Suppressor macrophage (primary cell): ENCODE results near the gene RASGRF2.

Source experiments
- DNase-seq, 4 experiments: peaks; one replicate each; pipeline ENCODE4 v3.0.0-alpha.2; 2020 to 2022
- total RNA-seq, 17 experiments: gene quantifications; one replicate each; lab custom pipeline; 2026; ENCODE audit warnings: mixed read lengths in 6 of 17, inconsistent platforms in 3 of 17; lab: John Stamatoyannopoulos, UW

The RASGRF2 gene, protein sequence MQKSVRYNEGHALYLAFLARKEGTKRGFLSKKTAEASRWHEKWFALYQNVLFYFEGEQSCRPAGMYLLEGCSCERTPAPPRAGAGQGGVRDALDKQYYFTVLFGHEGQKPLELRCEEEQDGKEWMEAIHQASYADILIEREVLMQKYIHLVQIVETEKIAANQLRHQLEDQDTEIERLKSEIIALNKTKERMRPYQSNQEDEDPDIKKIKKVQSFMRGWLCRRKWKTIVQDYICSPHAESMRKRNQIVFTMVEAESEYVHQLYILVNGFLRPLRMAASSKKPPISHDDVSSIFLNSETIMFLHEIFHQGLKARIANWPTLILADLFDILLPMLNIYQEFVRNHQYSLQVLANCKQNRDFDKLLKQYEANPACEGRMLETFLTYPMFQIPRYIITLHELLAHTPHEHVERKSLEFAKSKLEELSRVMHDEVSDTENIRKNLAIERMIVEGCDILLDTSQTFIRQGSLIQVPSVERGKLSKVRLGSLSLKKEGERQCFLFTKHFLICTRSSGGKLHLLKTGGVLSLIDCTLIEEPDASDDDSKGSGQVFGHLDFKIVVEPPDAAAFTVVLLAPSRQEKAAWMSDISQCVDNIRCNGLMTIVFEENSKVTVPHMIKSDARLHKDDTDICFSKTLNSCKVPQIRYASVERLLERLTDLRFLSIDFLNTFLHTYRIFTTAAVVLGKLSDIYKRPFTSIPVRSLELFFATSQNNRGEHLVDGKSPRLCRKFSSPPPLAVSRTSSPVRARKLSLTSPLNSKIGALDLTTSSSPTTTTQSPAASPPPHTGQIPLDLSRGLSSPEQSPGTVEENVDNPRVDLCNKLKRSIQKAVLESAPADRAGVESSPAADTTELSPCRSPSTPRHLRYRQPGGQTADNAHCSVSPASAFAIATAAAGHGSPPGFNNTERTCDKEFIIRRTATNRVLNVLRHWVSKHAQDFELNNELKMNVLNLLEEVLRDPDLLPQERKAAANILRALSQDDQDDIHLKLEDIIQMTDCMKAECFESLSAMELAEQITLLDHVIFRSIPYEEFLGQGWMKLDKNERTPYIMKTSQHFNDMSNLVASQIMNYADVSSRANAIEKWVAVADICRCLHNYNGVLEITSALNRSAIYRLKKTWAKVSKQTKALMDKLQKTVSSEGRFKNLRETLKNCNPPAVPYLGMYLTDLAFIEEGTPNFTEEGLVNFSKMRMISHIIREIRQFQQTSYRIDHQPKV (N-terminal part only)
- 0 to 5.0 (median 0.07) reads per million in 17 experiments for total RNA-seq

DNA sequence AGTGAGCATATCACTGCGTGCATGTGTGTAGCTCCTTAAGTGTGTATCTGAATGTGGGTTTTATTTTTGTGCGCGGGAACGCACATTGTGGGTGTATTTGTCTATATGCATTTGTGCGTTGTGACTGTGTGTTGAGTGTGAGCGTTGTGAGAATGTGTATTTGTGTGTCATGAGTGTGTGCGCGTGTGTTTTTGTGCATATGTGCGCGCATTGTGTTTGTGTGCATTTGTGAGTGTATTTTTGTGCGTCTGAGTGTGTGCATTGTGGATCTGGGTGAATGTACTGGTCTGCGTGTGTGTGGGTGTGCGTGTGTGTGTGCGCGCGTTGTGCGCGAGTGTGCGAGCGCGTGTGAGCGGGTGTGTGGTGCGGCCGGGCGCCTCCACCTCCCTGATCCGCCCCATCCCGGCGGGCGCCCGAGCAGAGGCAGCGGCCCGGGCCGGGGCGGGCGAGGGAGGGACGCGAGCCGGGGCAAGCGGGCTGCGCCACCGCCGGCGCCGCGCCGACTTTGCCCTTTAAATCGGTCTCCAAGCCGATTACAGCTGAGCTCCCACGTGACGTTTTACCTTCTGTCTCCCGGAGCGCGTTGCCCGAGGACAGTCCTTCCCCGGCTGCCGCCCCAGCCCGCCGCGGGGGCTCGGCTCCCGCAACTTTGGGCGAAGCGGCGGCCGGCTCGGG, at the start of gene RASGRF2:
Gene RASGRF2 (plus strand): TSS at position 596 of the 675 bp plus-strand sequence. CDS start 376 bp downstream, outside the sequence.
- DNase-seq, result peak in 2 of 4 experiments; percentile 4 to 15

DNA sequence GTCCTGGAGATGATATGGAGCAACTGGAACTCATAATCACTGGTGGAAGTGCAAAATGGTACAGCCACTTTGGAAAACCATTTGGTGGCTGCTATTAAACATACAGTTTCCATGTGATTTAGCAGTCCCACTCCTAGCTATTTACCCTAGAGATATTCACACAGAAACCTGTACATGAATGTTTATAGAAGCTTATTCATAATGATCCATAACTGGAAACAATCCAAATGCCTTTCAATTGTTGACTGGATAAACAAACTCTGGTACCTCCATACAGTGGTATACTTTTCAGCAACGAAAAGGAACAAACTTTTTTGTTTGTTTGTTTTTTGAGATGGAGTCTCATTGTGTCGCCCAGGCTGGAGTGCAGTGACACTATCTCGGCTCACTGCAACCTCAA, 47.7 kb upstream of the RASGRF2 start:
- no peak for DNase-seq

DNA sequence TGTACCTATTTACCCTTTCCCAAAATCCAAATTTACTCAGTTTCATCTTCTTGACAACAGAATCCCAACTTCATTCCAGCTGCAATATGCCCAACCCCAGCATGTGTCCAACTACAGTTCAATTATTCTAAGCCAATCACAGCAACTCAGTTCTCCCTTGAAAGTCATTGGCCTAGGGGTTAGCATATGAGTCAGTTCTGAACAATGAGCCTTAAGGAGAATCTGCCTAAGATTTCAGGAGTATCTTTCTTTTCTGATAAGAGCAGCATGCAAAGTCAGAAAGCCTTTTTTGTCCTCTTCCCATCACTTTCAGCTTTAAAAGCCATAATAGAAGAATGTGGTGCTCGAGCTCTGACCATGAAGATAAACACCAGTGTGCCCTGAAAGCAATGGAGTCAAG, 44.4 kb upstream of the RASGRF2 start:
- no peak for DNase-seq

DNA sequence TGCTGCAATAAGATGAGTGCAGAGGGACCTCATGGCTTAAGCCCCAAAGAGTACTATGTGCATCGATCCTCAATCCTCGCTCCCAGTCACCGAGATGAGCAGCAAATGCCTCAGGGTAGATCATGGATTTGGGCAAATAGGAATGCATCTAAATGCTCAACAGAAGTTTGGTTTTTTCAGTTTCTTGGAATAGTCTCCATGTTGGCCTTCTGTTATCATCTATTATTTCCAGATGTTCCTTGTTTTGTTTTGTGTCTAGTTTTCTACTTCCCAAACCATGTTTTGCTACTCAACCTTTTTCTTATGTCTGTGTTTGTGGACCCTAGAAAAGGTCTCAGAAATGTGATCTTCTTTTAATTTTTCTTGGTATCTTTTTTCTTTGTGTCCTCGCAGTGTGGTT, 43.5 kb upstream of the RASGRF2 start:
- DNase-seq, result no peak

DNA sequence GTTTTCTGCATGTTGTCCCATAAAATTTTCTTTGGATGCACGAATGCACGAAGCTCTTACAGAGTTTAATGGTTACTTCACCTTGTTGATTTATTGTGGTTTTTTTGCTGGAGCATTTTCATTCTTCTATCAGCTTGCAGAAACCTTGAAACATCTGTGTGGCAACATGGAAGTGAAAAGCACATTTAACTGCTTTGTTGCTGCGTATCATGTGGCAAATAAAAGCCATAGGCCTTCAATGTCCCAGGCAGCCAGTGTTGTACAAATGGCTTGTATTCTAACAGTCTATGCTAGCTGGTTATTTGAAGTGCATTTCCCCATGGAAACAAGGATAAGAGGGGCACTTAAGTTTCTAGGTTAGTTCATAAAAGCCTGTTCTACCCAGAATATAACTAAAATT, 42.5 kb upstream of the RASGRF2 start:
- no peak for DNase-seq

DNA sequence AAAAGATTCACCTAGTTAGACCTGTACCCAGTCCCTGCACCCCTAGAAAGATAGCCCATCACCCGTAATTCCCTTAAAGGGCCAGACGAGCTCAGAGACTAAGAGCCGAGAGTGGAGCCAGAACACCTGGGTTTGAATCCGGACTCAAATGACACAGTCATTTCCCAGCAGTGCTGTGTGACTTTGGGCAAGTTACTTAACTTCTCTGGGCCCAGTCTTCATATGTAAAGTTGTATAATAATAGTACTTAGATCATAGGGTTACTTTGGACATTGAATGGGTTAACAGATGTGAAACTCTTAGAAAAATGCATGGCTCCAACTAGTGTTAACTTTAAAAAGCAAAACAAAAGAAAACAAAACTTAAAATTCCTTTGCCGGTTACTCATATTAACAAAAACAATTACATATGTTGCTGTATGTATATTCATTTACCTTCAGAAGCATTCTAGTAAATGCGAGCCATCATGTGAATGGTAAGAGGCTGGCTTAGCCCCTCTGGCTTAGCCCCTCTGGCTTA, 40.4 kb upstream of the RASGRF2 start:
- DNase-seq, result no peak

DNA sequence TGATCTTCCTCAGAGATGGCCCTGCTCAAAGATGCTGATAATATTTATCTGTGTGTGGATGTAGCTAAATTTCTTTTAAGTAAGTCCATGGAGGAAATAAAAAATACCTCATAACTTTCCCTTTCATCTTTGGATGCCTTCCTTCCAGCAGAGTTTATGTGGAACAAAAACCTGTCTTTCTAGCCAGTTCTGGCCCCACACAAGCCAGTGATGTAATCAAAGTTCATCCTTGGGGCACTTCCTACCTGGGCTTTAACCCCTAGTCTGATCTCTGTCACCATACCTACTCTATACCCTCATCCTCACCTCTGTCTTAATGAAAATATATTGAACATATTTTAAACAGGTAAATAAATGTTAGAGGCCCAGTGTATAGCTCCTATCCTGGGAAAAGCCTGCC, 39.8 kb upstream of the RASGRF2 start:
- DNase-seq, result no peak

DNA sequence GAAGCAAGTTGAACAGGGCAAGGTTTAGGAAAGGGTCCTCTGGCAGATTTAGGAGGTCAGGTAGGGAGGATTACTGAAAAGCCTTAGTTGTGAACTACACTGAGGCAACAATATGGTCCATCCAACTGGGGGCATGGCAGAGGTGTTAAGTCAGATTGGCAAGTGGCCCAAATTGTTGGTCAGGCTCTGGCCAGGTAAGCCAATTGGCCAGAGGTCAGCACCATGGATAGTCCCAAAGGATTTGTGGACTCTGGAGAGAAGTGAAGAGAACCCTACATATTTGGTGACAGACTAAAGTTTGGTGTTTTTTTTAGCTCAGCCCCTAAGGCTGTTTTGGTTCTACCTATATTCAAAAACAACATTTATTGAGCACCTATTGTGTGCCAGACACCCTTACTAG, 39.1 kb upstream of the RASGRF2 start:
- DNase-seq, result no peak

DNA sequence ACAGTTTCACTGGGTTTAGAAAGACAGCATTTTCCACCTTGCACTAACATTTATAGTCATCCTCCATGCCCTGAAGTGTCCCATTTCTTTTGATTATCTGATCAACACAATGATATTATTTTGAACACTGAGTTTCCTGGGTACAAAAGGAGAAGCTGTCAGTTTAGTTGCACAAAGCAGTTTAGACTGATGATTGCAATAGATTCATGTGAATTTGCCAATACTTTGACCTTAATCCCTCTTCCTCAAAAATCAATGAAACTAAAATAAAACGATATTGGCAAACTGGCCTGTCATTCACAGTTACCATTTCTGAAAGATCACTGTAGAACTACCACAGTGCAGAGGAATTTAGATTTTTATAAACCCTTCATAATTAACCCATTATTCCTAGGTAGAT, 34.2 kb upstream of the RASGRF2 start:
- DNase-seq, result peak; percentile 3 to 70 (median 38)

DNA sequence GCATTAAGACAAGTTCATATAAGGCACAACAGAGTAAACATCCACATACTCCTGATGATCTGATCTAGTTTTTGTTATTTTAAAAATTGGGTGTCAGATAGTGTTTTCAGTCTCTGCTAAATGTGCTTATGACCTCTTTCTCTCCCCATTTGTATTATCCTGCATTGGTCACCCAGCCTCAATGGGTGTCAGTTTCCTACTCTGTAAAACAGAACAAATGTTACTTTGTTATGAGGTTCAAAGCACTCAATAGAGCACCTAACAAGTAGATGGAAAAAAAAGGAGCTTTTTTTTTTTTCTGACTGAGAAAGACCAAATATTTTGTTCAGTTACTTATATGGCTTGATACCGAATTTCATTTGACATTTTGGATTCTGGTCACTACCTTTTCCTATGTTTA, 33.6 kb upstream of the RASGRF2 start:
- DNase-seq, result no peak

DNA sequence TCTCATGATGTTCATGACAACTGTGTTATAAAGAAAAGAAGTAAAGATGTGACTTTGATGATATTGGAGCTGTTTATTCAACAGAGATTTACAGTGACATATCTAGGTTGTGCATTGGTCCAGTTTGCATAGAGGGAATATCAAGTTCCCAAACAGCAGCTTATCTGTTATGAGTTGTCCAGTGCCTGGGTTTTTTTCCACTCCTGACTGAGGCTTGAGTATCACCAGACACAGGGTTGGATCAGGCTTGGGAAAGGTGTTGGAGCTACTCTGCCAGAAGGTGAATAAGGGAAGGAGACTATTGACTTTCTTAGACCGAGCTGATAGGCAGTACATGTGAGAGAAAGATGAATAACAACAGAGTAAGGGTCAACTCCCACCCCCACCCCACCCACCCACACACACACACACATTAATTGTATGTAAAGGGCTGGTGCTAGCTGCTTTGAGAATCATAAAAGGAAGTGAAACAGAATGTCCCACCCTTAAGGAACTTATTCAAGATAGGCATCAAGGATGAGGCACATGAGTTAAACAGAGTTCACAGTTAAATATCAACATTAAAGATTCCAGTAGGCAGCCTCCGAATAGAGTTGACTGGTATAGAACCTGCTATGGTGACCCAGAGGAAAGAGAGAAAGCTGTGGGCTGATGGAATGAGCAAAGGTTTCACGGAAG, 33.0 kb upstream of the RASGRF2 start:
- DNase-seq, result peak in 3 of 4 experiments; percentile 2 to 53 (median 52)

DNA sequence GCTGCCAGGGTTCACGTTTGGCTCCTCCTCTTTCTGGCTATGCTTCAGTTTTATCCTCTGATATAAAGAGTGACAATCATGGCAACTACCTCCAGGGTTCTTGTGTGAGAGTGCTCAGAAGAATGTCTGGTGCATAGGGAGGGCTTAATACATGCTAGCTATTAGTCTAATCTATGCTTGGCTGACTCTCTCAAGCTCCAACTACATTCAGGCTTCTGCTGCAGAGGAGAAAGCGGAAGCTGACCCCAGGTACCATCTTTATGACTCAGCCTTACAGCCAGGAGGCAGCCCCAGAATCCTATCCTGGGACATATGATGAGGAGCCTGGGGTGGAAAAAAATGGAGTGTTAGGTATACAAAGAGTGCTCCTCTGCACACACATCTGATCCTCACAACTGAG, 32.1 kb upstream of the RASGRF2 start:
- no peak for DNase-seq

DNA sequence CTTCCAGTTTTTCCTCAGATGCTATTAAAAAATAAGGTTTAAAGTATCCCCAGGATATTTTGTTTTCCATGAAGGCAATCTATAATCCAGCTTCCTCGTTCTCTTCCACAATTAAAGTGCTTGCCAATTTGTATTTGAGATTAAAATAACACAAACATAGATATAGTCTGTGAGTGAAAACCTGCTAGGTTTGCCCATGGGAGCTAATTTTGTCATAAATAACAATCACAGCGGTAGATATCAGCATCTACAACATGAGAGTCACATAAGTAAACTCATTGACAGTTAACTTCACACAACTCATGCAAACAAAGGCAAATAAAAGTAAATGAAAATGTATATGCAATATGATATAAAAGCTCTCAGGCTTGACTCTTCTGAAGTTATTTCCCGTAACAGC, 29.2 kb upstream of the RASGRF2 start:
- no peak for DNase-seq

DNA sequence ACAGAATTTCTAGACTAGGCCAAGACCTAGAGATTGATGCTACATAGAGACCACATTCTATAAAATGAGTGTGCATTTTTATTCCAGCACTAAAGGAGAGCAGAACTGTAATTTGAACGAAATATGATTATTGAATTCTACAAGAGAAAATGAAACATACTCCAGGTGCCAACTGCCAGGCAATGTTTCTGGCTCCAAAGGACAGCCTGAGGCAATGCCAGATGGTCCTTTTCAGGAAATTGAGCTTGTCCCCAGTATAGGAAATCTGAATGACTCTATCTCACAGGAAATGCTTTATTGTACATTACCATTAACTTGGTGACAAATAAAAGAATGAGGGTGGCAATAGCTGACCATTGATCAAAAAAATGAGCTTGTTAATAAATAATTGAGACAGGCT, 28.8 kb upstream of the RASGRF2 start:
- DNase-seq, result no peak

DNA sequence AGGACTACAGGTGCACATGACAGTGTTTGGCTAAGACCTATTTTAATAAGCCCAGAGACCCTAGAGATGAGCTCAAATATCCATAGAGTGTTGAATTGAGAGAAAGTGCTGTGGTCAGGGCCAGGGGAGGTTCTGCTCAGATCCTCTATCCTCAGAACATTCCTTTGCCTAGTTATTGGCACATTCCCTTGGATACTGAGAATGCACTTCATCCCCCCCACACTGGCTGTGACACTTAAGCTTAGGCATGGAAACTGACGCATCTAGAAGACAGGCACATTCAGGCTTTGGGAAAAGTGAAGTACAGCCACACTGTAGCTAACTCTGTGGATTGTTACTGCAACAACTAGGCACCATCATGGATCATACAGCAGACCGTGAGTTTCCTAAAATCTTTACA, 27.1 kb upstream of the RASGRF2 start:
- no peak for DNase-seq

DNA sequence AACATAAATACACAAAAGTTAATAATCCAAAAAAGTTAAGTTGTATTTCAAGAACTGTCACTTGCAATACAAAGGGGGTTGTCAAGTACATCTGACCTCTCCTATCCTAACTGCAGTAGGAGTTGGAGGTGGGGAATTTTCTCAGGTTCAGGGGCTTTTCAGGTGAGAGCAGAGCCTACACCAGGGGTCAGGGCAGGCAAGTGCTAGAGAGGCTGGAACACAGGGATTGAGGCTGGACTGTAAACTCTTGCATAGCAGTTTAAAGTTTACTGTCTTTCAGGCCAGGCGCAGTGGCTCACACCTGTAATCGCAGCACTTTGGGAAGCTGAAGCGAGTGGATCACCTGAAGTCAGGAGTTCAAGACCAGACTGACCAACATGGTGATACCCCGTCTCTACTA, 25.4 kb upstream of the RASGRF2 start:
- DNase-seq, result no peak

DNA sequence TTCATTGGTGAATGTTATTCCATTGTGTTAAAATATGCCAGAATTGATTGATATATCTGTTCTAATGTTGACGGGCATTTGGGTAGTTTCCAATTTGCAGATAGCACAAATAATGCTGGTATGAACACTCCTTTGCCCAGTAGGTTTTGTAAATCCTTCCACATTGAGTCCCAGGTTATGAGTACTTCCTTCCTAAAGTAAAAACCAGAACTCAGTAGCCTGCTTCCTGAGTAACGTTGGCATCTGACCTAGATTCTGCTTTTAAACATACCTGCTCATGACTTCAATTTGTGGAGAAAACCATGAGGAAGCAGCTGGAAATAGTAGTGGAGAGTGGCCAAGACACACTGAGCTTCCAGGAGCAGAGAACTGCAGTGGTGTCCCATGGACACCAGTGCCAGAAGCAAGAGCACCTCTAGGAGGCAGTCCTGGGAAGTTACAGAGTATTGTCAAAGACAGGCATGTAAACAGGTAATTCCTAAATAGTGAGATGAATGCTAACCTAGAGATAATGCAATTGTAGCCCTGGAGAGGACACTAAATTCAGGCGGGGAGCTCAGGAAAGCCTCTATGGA, 24.3 kb upstream of the RASGRF2 start:
- no peak for DNase-seq

DNA sequence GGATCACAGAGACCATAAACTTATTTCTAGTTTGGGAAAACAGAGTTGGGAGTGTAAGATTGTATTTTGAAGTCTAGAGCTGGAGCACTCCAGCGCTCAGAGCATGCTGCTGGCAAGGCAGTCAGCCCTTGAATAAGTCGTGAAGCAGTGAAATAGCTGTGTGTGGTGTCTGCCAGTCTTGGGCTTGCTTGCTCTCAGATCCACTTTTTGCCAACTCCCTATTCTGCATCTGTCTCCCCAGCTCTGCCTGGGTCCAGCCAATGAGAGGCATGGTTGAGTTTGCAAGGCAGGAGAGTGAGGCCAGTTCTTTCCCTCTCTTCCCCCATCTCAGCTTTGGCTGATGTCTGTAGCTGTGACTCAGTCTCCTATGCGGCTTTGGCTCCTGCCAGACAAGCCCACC, 23.3 kb upstream of the RASGRF2 start:
- DNase-seq, result no peak

DNA sequence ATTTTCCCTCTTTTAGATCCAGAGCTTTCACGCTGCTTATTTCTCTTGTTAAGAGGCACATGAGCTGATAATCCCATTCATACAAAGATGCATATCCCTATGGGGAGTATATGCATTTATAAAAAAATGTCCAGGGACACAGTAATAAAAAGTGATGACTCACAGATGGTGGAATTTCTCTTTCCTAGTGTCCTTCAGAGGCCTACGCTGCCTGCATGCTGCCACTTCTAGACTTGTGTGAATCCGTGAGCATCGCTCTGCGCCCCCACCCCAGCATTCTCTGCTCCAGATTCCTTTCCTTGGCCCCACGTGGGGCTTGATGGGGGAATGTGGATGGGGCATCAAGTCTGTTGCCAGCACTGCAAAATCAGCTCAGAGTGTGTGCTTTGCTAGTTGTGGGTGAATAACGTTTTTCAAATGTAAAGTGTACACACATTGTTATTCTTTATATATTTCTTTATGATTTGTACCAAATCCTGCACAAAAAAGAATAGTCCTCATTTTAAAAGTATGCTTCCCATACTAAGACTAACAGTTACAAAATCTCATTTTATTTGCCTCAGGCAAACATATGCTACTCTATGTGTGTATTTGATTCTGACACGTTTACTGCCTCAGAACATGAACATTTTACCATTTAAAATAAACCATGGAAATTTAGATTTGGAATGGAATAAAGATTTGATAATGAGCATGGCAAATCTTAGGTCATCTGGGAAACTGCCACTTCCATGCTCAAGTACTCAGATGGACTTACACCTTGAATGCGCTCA, 22.4 kb upstream of the RASGRF2 start:
- no peak for DNase-seq

DNA sequence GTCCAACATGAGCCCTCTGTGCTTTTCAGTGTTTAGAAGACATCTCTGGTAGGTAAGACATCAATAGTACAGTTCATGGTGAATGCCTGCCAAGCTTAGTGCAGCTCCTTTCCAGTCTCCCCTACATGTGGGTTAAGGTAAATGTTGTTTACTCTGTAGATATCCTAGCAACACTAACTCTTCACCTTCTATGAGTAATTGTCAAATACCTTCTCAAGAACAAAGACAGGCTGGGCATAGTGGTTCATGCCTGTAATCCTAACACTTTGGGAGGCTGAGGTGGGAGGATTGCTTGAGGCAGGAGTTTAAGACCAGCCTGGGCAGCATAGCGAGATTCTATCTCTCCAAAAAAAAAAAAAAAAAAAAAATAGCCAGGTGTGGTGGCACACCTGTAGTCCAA, 18.7 kb upstream of the RASGRF2 start:
- no peak for DNase-seq
